ENCODE results near the gene PTTG1IP. TPM values are rescaled to one million over a fixed set of nuclear protein-coding genes. Genes with fewer than 3 reads are reported as not detected.

Gene PTTG1IP
- total and polyA plus RNA-seq, 2 of the 13 experiments (the other 11 are each of a cell fraction or from before 2014, with no cell fraction given): 161 to 700 TPM

GRCh38 chr21:44815225-44815624 lies 58.3 kb downstream of the PTTG1IP start (continued):
- TF ChIP-seq ZBTB10 (CRISPR knock-in tag; IDR thresholded peaks at IDR 0.05; ENCODE audit: borderline replicate concordance) (no peak), MLXIP (CRISPR knock-in tag; IDR thresholded peaks at IDR 0.05; ENCODE audit: borderline replicate concordance) (no peak), RCOR2 (CRISPR knock-in tag; IDR thresholded peaks at IDR 0.05) (no peak), ZNF33B (CRISPR knock-in tag; IDR thresholded peaks at IDR 0.05) (no peak), HNRNPUL1 (IDR thresholded peaks at IDR 0.05; ENCODE audit: low read depth, low read length) (no peak), NFKB2 (CRISPR knock-in tag; IDR thresholded peaks at IDR 0.05; ENCODE audit: borderline replicate concordance) (no peak)

- H3K4me1 ChIP-seq (ENCODE audit: insufficient read depth, low read length): peaks cover 34% of the 10 kb centered on the region
- intact Hi-C loops (cut with micrococcal nuclease; ENCODE audit: unreplicated experiment) (no loop called here), in situ Hi-C loops (cut with HindIII; ENCODE audit: extremely low pct_ligation_motif_present, low pct_unique_long_range_greater_than_20kb) (no loop called here)
- DNase-seq (ENCODE audit: low spot score) (no peak), ATAC-seq (no peak), FAIRE-seq (no peak)
- no peaks in the 10 kb centered on the region for H3K27me3 ChIP-seq (ENCODE audit: control insufficient read depth in 1 of 2, insufficient read depth in 2 of 2, low read length in 2 of 2)
- H2AFZ ChIP-seq (ENCODE audit: low read length): no peak overlapping the region
- H4K20me1 ChIP-seq (ENCODE audit: insufficient read depth, low read length): peaks cover 9% of the 10 kb centered on the region; the same call in 1 of the 2 replicates
- no peak overlapping the region for H3K4me2 ChIP-seq (ENCODE audit: low read depth, low read length)
- H3K36me3 ChIP-seq (replicated peaks in 1 of 2; ENCODE audit: control insufficient read depth in 1 of 2, insufficient read depth in 2 of 2, low read length in 2 of 2): peaks cover 16 to 42% of the 10 kb centered on the region in 2 experiments
- H3K9me3 ChIP-seq (ENCODE audit: low read length): no peaks in the 10 kb centered on the region
- 90% methylated on average over 11 of the region's 11 CpGs for WGBS (ENCODE audit: low lambda C conversion rate)
- no peak overlapping the region for H3K9ac ChIP-seq (ENCODE audit: insufficient read depth, low read depth, low read length)
- no peak overlapping the region for H3K27ac ChIP-seq (ENCODE audit: extremely low read length, insufficient read depth, low read length)
- TF ChIP-seq XRCC5 (optimal IDR thresholded peaks at IDR 0.05; ENCODE audit: low read length): no peak
- TF ChIP-seq NR2F2 (IDR thresholded peaks at IDR 0.05; ENCODE audit: borderline replicate concordance, low read depth): no peak
- no peak for TF ChIP-seq ZZZ3 (CRISPR knock-in tag; IDR thresholded peaks at IDR 0.05; ENCODE audit: borderline replicate concordance)
- TF ChIP-seq MEIS1 (CRISPR knock-in tag; IDR thresholded peaks at IDR 0.05; ENCODE audit: borderline replicate concordance): no peak
- TF ChIP-seq ZNF782 (CRISPR knock-in tag; IDR thresholded peaks at IDR 0.05; ENCODE audit: borderline replicate concordance): no peak
- no peak for TF ChIP-seq ZNF468 (CRISPR knock-in tag; IDR thresholded peaks at IDR 0.05)
- no peak for TF ChIP-seq GFI1 (CRISPR knock-in tag; IDR thresholded peaks at IDR 0.05; ENCODE audit: borderline replicate concordance)
- no peak for TF ChIP-seq YEATS2 (CRISPR knock-in tag; IDR thresholded peaks at IDR 0.05; ENCODE audit: borderline replicate concordance)
- TF ChIP-seq ZSCAN31 (CRISPR knock-in tag; IDR thresholded peaks at IDR 0.05; ENCODE audit: low read depth): no peak
- no peak for TF ChIP-seq THRA (CRISPR knock-in tag; IDR thresholded peaks at IDR 0.05; ENCODE audit: borderline replicate concordance)
- no peak for TF ChIP-seq ZNF232 (CRISPR knock-in tag; IDR thresholded peaks at IDR 0.05; ENCODE audit: borderline replicate concordance)
- peaks cover 57% of the 10 kb centered on the region for H3K79me2 ChIP-seq (ENCODE audit: insufficient read depth, low read length)
- no peak overlapping the region for H3K4me3 ChIP-seq (replicated peaks in 1 of 3; ENCODE audit: insufficient read depth in 1 of 3, low read depth in 2 of 3, low read length in 3 of 3)
- no TSS peak for BruUV-seq (replicated peaks)
- ChIA-PET CTCF (ENCODE audit: low intra/inter-chr PET ratio, low total read pairs) (no interaction called here), POLR2A (interaction anchor here (2.1 kb wide), 1 partner anchor 13 kb away, joined by 8 read pairs; the partner anchor contains the start of gene UBE2G2)
Observed at GRCh38 chr21:44814498-44815023, 58.9 kb downstream of the PTTG1IP start.

Data from HepG2 (cell line).